A673 (cell line): ENCODE results near the gene CDH6.
A peak's percentile ranks its signal among the peaks of the same experiment; 100 is the strongest.

Source experiments
- EZH2 ChIP-seq: fragments of 200-600 bp; sonication (generic); IDR thresholded peaks from 2 replicates; pipeline ENCODE4 v1.6.1; 2017; ENCODE audit warnings: borderline replicate concordance, low read depth, mild to moderate bottlenecking, mixed read lengths, antibody characterized with exemption, low read length; ENCODE audit not compliant: poor library complexity, severe bottlenecking
- TF ChIP-seq, protein P1 (sequence below): fragments of 300-800, 200-600 bp; sonication (generic); conservative IDR thresholded peaks from 2 replicates; pipeline ENCODE4 v1.5.1; 2017; ENCODE audit warnings: low read depth, mild to moderate bottlenecking, antibody characterized with exemption, low read length, moderate library complexity, mixed read lengths

DNA sequence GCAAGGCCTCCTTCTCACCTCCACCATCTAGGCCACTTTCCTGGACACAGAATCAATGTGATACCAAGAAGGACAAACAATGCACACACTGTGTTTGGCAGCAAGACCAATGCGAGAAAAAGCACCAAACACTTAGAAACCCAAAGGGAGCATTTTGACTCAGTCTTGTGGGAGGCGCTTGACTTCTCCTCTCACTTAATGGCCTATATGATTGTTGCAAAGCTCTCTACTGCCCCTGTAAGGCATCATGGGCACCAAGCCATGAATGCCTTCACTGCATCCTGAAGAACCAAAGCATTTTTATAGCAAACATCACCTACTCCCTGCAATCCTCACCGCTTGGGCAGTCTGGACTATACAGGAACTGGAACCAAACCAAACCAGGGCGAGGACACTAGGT is 57.5 kb downstream of the CDH6 start:
- TF ChIP-seq EZH2 = no peak
- TF ChIP-seq, protein P1, sequence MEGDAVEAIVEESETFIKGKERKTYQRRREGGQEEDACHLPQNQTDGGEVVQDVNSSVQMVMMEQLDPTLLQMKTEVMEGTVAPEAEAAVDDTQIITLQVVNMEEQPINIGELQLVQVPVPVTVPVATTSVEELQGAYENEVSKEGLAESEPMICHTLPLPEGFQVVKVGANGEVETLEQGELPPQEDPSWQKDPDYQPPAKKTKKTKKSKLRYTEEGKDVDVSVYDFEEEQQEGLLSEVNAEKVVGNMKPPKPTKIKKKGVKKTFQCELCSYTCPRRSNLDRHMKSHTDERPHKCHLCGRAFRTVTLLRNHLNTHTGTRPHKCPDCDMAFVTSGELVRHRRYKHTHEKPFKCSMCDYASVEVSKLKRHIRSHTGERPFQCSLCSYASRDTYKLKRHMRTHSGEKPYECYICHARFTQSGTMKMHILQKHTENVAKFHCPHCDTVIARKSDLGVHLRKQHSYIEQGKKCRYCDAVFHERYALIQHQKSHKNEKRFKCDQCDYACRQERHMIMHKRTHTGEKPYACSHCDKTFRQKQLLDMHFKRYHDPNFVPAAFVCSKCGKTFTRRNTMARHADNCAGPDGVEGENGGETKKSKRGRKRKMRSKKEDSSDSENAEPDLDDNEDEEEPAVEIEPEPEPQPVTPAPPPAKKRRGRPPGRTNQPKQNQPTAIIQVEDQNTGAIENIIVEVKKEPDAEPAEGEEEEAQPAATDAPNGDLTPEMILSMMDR = 0 out of 2 replicates have a peak, but pooled peaks have one; percentile 34
